Panc1 (cell line): ENCODE data around the gene CLSTN2.

Source experiments
- POLR2AphosphoS5 ChIP-seq: IDR thresholded peaks from 2 replicates; pipeline ENCODE4 v1.6.1; 2012; ENCODE audit warnings: mild to moderate bottlenecking, low read depth, low read length, moderate library complexity
- SIN3A ChIP-seq: IDR thresholded peaks from 2 replicates; pipeline ENCODE4 v1.6.1; 2012; ENCODE audit warnings: low read depth, mild to moderate bottlenecking, low read length, moderate library complexity, borderline replicate concordance; ENCODE audit not compliant: insufficient read depth
- TF ChIP-seq, protein P1 (sequence below): fragments of 450-650 bp; IDR thresholded peaks from 2 replicates; pipeline ENCODE4 v1.5.1; 2017; ENCODE audit warnings: mild to moderate bottlenecking
- TF ChIP-seq, protein P2 (sequence below), 2 experiments: IDR thresholded peaks; 2 replicates each; pipeline ENCODE4 v1.6.1; 2011 to 2012; ENCODE audit warnings: low read depth in 2 of 2, control low read depth in 1 of 2, low read length in 1 of 2, mild to moderate bottlenecking in 1 of 2, moderate library complexity in 1 of 2; ENCODE audit not compliant: insufficient read depth in 1 of 2

DNA sequence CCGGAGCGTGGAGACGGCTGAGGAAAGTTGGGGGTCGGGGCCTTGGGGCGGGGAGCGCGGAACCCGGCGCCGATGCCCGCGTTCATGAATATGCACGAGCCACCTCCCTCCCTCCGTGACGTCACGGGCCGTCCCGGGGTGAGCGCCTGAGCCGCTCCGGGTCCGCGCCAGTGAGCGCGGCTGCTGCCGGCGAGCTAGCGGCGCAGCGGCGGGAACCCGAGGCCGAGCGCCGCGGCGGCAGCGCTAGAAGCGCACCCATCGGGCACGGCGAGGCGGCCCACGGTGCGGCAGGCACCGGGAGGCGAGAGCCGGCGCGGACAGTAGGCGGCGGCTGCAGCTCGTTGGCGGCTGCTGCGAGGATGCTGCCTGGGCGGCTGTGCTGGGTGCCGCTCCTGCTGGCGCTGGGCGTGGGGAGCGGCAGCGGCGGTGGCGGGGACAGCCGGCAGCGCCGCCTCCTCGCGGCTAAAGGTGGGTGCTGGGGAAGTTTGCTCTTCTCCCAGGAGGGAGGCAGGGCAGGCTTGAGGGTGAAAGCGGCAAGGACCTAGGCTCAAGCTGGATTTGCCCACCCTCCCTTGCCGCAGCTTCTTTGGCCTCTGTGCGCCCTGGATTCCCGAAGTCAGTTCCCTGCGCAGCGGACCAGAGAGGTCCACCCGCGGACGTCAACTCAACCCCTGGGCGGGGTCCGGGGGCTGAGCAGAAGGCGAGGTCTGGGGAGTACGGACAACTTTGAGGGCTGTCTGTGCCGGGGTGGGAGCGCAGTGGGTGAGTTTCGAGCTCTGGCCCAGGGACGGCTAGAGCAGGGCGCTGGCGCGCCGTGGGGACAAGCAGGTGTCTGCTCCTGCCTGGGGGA lies at the start of gene CLSTN2:
- TF ChIP-seq POLR2AphosphoS5 (no peak), SIN3A (no peak)
- TF ChIP-seq, protein P1, sequence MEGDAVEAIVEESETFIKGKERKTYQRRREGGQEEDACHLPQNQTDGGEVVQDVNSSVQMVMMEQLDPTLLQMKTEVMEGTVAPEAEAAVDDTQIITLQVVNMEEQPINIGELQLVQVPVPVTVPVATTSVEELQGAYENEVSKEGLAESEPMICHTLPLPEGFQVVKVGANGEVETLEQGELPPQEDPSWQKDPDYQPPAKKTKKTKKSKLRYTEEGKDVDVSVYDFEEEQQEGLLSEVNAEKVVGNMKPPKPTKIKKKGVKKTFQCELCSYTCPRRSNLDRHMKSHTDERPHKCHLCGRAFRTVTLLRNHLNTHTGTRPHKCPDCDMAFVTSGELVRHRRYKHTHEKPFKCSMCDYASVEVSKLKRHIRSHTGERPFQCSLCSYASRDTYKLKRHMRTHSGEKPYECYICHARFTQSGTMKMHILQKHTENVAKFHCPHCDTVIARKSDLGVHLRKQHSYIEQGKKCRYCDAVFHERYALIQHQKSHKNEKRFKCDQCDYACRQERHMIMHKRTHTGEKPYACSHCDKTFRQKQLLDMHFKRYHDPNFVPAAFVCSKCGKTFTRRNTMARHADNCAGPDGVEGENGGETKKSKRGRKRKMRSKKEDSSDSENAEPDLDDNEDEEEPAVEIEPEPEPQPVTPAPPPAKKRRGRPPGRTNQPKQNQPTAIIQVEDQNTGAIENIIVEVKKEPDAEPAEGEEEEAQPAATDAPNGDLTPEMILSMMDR, result no peak
- TF ChIP-seq, protein P2, sequence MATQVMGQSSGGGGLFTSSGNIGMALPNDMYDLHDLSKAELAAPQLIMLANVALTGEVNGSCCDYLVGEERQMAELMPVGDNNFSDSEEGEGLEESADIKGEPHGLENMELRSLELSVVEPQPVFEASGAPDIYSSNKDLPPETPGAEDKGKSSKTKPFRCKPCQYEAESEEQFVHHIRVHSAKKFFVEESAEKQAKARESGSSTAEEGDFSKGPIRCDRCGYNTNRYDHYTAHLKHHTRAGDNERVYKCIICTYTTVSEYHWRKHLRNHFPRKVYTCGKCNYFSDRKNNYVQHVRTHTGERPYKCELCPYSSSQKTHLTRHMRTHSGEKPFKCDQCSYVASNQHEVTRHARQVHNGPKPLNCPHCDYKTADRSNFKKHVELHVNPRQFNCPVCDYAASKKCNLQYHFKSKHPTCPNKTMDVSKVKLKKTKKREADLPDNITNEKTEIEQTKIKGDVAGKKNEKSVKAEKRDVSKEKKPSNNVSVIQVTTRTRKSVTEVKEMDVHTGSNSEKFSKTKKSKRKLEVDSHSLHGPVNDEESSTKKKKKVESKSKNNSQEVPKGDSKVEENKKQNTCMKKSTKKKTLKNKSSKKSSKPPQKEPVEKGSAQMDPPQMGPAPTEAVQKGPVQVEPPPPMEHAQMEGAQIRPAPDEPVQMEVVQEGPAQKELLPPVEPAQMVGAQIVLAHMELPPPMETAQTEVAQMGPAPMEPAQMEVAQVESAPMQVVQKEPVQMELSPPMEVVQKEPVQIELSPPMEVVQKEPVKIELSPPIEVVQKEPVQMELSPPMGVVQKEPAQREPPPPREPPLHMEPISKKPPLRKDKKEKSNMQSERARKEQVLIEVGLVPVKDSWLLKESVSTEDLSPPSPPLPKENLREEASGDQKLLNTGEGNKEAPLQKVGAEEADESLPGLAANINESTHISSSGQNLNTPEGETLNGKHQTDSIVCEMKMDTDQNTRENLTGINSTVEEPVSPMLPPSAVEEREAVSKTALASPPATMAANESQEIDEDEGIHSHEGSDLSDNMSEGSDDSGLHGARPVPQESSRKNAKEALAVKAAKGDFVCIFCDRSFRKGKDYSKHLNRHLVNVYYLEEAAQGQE (IDR thresholded peaks at IDR 0.05; ENCODE audit: insufficient read depth in 1 of 2, low read depth in 2 of 2, low read length in 1 of 2), result no peak
